HEK293T (cell line): ENCODE data around the gene PNLIP.

Source experiments
- ELF4 ChIP-seq: fragments of 450-650 bp; IDR thresholded peaks from 2 replicates; pipeline ENCODE4 v1.6.1; 2017; ENCODE audit warnings: antibody characterized with exemption
- FOXM1 ChIP-seq: fragments of 450-650 bp; IDR thresholded peaks from 2 replicates; pipeline ENCODE4 v1.6.1; 2017; ENCODE audit warnings: mild to moderate bottlenecking, borderline replicate concordance
- HDGF ChIP-seq: fragments of 450-650 bp; IDR thresholded peaks from 2 replicates; pipeline ENCODE4 v1.6.1; 2017; ENCODE audit warnings: antibody characterized with exemption, borderline replicate concordance
- L3MBTL2 ChIP-seq: fragments of 450-650 bp; conservative IDR thresholded peaks from 2 replicates; pipeline ENCODE4 v1.6.1; 2016; ENCODE audit warnings: mild to moderate bottlenecking
- NFRKB ChIP-seq: fragments of 450-650 bp; IDR thresholded peaks from 2 replicates; pipeline ENCODE4 v1.6.1; 2016; ENCODE audit warnings: mild to moderate bottlenecking, moderate library complexity
- SUZ12 ChIP-seq: fragments of 450-650 bp; IDR thresholded peaks from 2 replicates; pipeline ENCODE4 v1.6.1; 2016; ENCODE audit warnings: mild to moderate bottlenecking
- TARDBP ChIP-seq: fragments of 450-650 bp; IDR thresholded peaks from 2 replicates; pipeline ENCODE4 v1.6.1; 2016

GRCh38 chr10:116542007-116542677 is 3.6 kb upstream of the PNLIP start:
- TF ChIP-seq NFRKB: no peak
- TF ChIP-seq L3MBTL2: no peak
- TF ChIP-seq ELF4: no peak
- TF ChIP-seq FOXM1: no peak
- no peak for TF ChIP-seq HDGF
- TF ChIP-seq SUZ12: no peak
- no peak for TF ChIP-seq TARDBP
